Measurements from ENCODE around the gene DAG1.

The DAG1 gene

GRCh38 chr3:49553692-49554632 lies 83.9 kb downstream of the DAG1 start, which contains the start of gene BSN:
Gene BSN, plus strand, starts transcription at chr3:49554477. Its CDS starts 126 bp downstream, at chr3:49554603.
- H3K4me1 Mint-ChIP-seq = peaks cover 16% of the 10 kb centered on the region
- ATAC-seq (replicated peaks; ENCODE audit: extremely low read depth, poor library complexity, severe bottlenecking) (peak; percentile 80), DNase-seq (ENCODE audit: low spot score in 2 of 2) (peak; percentile 69 to 87)
- H3K9me3 Mint-ChIP-seq = no peaks in the 10 kb centered on the region
- H3K4me3 Mint-ChIP-seq = peak within 1 kb of the TSS; percentile 85
- H3K27me3 Mint-ChIP-seq = peaks cover 32% of the 10 kb centered on the region
- H3K36me3 Mint-ChIP-seq (ENCODE audit: insufficient read depth) = peaks cover 16% of the 10 kb centered on the region
- H3K27ac Mint-ChIP-seq (ENCODE audit: low read depth) = peak within 1 kb of the TSS; percentile 71

- no peak overlapping the region for H3K27ac Mint-ChIP-seq (ENCODE audit: low read depth)
- peaks cover 36% of the 10 kb centered on the region for H3K27me3 Mint-ChIP-seq
- ATAC-seq (replicated peaks; ENCODE audit: extremely low read depth, poor library complexity, severe bottlenecking) (peak; percentile 71), DNase-seq (ENCODE audit: low spot score in 2 of 2) (peak in 1 of 2 donors; percentile 50)
- peak overlapping the region; percentile 85 for H3K4me3 Mint-ChIP-seq
- peaks cover 16% of the 10 kb centered on the region for H3K36me3 Mint-ChIP-seq (ENCODE audit: insufficient read depth)
- H3K4me1 Mint-ChIP-seq = peaks cover 16% of the 10 kb centered on the region
- no peaks in the 10 kb centered on the region for H3K9me3 Mint-ChIP-seq
Measured at GRCh38 chr3:49554633-49555265, 84.7 kb downstream of the DAG1 start.

- Mint-ChIP-seq H3K27me3 (peaks cover 39% of the 10 kb centered on the region), H3K27ac (ENCODE audit: low read depth) (no peak overlapping the region), H3K4me3 (no peak overlapping the region)
Measured at GRCh38 chr3:49556500-49557275, 86.6 kb downstream of the DAG1 start.

GRCh38 chr3:49563040-49563578 lies 93.0 kb downstream of the DAG1 start:
- no peaks in the 10 kb centered on the region for H3K36me3 Mint-ChIP-seq (ENCODE audit: insufficient read depth)
- no peak overlapping the region for H3K27ac Mint-ChIP-seq (ENCODE audit: low read depth)
- H3K27me3 Mint-ChIP-seq = peaks cover 30% of the 10 kb centered on the region
- DNase-seq (ENCODE audit: low spot score in 2 of 2) (no peak), ATAC-seq (replicated peaks; ENCODE audit: extremely low read depth, poor library complexity, severe bottlenecking) (no peak)
- H3K4me3 Mint-ChIP-seq = no peak overlapping the region
- no peaks in the 10 kb centered on the region for H3K9me3 Mint-ChIP-seq
- no peaks in the 10 kb centered on the region for H3K4me1 Mint-ChIP-seq

More at GRCh38 chr3:49556500-49557275, 86.6 kb downstream of the DAG1 start:
- ATAC-seq (replicated peaks; ENCODE audit: extremely low read depth, poor library complexity, severe bottlenecking) (no peak), DNase-seq (ENCODE audit: low spot score in 2 of 2) (no peak)
- H3K4me1 Mint-ChIP-seq = peaks cover 15% of the 10 kb centered on the region
- peaks cover 14% of the 10 kb centered on the region for H3K36me3 Mint-ChIP-seq (ENCODE audit: insufficient read depth)
- H3K9me3 Mint-ChIP-seq = no peaks in the 10 kb centered on the region

GRCh38 chr3:49563766-49564165 lies 93.7 kb downstream of the DAG1 start:
- no peak for DNase-seq (ENCODE audit: low spot score in 2 of 2)
- peaks cover 24% of the 10 kb centered on the region for H3K27me3 Mint-ChIP-seq
- no peaks in the 10 kb centered on the region for H3K4me1 Mint-ChIP-seq
- H3K36me3 Mint-ChIP-seq (ENCODE audit: insufficient read depth) = no peaks in the 10 kb centered on the region
- no peak for ATAC-seq (replicated peaks; ENCODE audit: extremely low read depth, poor library complexity, severe bottlenecking)
- H3K4me3 Mint-ChIP-seq = no peak overlapping the region
- no peak overlapping the region for H3K27ac Mint-ChIP-seq (ENCODE audit: low read depth)
- H3K9me3 Mint-ChIP-seq = no peaks in the 10 kb centered on the region

GRCh38 chr3:49566312-49566711 lies 96.2 kb downstream of the DAG1 start:
- no peak overlapping the region for H3K4me3 Mint-ChIP-seq

GRCh38 chr3:49567406-49567805 lies 97.3 kb downstream of the DAG1 start:
- no peak for DNase-seq (ENCODE audit: low spot score in 2 of 2)
- ATAC-seq (replicated peaks; ENCODE audit: extremely low read depth, poor library complexity, severe bottlenecking) = no peak
- H3K36me3 Mint-ChIP-seq (ENCODE audit: insufficient read depth) = no peaks in the 10 kb centered on the region
- H3K4me1 Mint-ChIP-seq = no peaks in the 10 kb centered on the region
- H3K9me3 Mint-ChIP-seq = no peaks in the 10 kb centered on the region
- H3K27ac Mint-ChIP-seq (ENCODE audit: low read depth) = no peak overlapping the region
- H3K4me3 Mint-ChIP-seq = no peak overlapping the region
- peaks cover 6% of the 10 kb centered on the region for H3K27me3 Mint-ChIP-seq

More at GRCh38 chr3:49566312-49566711, 96.2 kb downstream of the DAG1 start:
- ATAC-seq (replicated peaks; ENCODE audit: extremely low read depth, poor library complexity, severe bottlenecking) = no peak
- H3K9me3 Mint-ChIP-seq = no peaks in the 10 kb centered on the region
- no peaks in the 10 kb centered on the region for H3K4me1 Mint-ChIP-seq
- DNase-seq (ENCODE audit: low spot score in 2 of 2) = no peak
- H3K36me3 Mint-ChIP-seq (ENCODE audit: insufficient read depth) = no peaks in the 10 kb centered on the region
- H3K27me3 Mint-ChIP-seq = peaks cover 12% of the 10 kb centered on the region
- no peak overlapping the region for H3K27ac Mint-ChIP-seq (ENCODE audit: low read depth)

- ATAC-seq (replicated peaks; ENCODE audit: extremely low read depth, poor library complexity, severe bottlenecking) = no peak
- Mint-ChIP-seq H3K4me1 (no peaks in the 10 kb centered on the region), H3K27ac (ENCODE audit: low read depth) (no peak overlapping the region), H3K36me3 (ENCODE audit: insufficient read depth) (no peaks in the 10 kb centered on the region), H3K4me3 (no peak overlapping the region), H3K27me3 (no peaks in the 10 kb centered on the region), H3K9me3 (no peaks in the 10 kb centered on the region)
- DNase-seq (ENCODE audit: low spot score in 2 of 2) = no peak
Measured at GRCh38 chr3:49568965-49569364, 98.9 kb downstream of the DAG1 start.

- H3K9me3 Mint-ChIP-seq = no peaks in the 10 kb centered on the region
- DNase-seq (ENCODE audit: low spot score in 2 of 2) (no peak), ATAC-seq (replicated peaks; ENCODE audit: extremely low read depth, poor library complexity, severe bottlenecking) (no peak)
- no peaks in the 10 kb centered on the region for H3K36me3 Mint-ChIP-seq (ENCODE audit: insufficient read depth)
- H3K4me3 Mint-ChIP-seq = no peak overlapping the region
- H3K4me1 Mint-ChIP-seq = no peaks in the 10 kb centered on the region
- no peaks in the 10 kb centered on the region for H3K27me3 Mint-ChIP-seq
- H3K27ac Mint-ChIP-seq (ENCODE audit: low read depth) = no peak overlapping the region
Measured at GRCh38 chr3:49570028-49570654, 100.1 kb downstream of the DAG1 start.

- H3K27me3 Mint-ChIP-seq = peaks cover 14% of the 10 kb centered on the region
- DNase-seq (ENCODE audit: low spot score in 2 of 2) (no peak), ATAC-seq (replicated peaks; ENCODE audit: extremely low read depth, poor library complexity, severe bottlenecking) (no peak)
- no peaks in the 10 kb centered on the region for H3K36me3 Mint-ChIP-seq (ENCODE audit: insufficient read depth)
- no peaks in the 10 kb centered on the region for H3K4me1 Mint-ChIP-seq
- no peaks in the 10 kb centered on the region for H3K9me3 Mint-ChIP-seq
- H3K27ac Mint-ChIP-seq (ENCODE audit: low read depth) = no peak overlapping the region
- H3K4me3 Mint-ChIP-seq = no peak overlapping the region
Measured at GRCh38 chr3:49582177-49582576, 112.1 kb downstream of the DAG1 start.

Data from central memory CD8-positive, alpha-beta T cell (primary cell).